Adrenal gland (tissue), 5 donors: ENCODE data around the gene DNHD1.

Experiments
- POLR2A ChIP-seq, 2 donors: fragments of 450-650 bp; IDR thresholded peaks; one replicate each; pipeline ENCODE4 v1.6.1; 2017; ENCODE audit warnings: antibody characterized with exemption in 2 of 2, mild to moderate bottlenecking in 2 of 2, moderate library complexity in 1 of 2
- TF ChIP-seq, protein P1 (sequence below), 6 experiments: fragments of 450-650 bp in 4 of 6; fragments of 200-600 bp in 2 of 6; sonication (generic) in 1 of 6; IDR thresholded peaks; 1 replicate in 5 of 6; 2 replicates in 1 of 6; pipeline versions ENCODE4 v1.5.1 to v1.8.0; 2016 to 2021; ENCODE audit warnings: antibody characterized with exemption in 6 of 6, mild to moderate bottlenecking in 2 of 6, moderate library complexity in 1 of 6
- donor health status: DM: no; HTN: no; CAD: no.

- TF ChIP-seq POLR2A (IDR thresholded peaks at IDR 0.05): no peak
- TF ChIP-seq, protein P1, sequence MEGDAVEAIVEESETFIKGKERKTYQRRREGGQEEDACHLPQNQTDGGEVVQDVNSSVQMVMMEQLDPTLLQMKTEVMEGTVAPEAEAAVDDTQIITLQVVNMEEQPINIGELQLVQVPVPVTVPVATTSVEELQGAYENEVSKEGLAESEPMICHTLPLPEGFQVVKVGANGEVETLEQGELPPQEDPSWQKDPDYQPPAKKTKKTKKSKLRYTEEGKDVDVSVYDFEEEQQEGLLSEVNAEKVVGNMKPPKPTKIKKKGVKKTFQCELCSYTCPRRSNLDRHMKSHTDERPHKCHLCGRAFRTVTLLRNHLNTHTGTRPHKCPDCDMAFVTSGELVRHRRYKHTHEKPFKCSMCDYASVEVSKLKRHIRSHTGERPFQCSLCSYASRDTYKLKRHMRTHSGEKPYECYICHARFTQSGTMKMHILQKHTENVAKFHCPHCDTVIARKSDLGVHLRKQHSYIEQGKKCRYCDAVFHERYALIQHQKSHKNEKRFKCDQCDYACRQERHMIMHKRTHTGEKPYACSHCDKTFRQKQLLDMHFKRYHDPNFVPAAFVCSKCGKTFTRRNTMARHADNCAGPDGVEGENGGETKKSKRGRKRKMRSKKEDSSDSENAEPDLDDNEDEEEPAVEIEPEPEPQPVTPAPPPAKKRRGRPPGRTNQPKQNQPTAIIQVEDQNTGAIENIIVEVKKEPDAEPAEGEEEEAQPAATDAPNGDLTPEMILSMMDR (IDR thresholded peaks at IDR 0.05): no peak
These were observed 23.2 kb downstream of the DNHD1 start for GRCh38 chr11:6520265-6520664.
